CD4-positive, alpha-beta T cell treated with Interleukin-10 for 1 hour (primary cell): ENCODE measurements around the gene CDC42SE2.
A peak's percentile ranks its signal among the peaks of the same experiment; 100 is the strongest.

ENCODE experiments used
- DNase-seq: peaks from one replicate; pipeline ENCODE4 v3.0.0-alpha.2; 2020

The CDC42SE2 gene

GRCh38 chr5:131263648-131264450, at the start of gene CDC42SE2:
TSS of gene CDC42SE2 (plus strand) at chr5:131264053. CDS start at chr5:131359494, 95,441 bp downstream.
- peak; percentile 89 for DNase-seq

DNA sequence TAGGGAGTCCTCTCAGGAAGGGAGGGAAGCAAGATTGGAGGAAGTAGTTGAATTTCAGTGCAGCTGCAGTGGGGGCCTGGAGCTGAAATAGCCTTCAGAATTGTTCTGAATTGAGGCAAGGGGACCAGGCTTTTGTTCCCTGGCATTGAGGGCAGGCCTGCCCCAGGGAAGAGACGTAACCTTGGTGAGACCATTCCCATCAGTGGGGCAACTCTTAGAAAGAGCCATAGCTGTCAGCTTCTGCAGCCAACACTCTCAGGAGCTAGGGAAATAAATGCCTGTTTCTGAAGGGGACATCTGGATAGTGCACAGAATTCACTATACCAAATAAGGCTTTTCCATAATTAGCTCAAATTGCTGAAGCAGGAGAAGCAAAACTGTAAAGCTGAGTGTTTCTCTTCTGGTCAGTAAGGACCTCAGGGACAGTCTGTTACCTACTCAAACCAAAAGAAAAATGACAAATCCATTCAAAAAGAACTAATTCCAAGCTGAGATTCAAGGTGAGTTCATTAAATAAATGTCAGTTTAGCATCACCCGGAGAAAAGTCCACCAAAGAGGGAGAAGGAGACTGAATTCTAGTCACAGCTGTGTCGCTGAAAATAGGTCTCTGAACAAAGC, 49.1 kb upstream of the CDC42SE2 start:
- no peak for DNase-seq

DNA sequence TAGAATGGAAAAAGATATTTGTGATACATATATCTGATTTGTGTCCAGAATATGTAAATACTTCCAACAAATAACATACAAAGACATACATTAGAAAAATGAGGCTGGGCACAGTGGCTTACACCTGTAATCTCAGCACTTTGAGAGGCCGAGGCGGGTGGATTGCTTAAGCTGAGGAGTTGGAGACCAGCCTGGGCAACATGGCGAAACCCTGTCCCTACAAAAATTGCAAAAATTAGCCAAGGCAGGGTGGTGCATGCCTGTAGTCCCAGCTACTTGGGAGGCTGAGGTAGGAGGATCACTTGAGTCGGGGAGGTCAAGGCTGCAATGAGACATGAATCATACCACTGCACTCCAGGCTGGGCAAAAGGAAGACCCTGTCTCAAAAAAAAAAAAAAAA, 46.1 kb upstream of the CDC42SE2 start:
- DNase-seq = no peak

DNA sequence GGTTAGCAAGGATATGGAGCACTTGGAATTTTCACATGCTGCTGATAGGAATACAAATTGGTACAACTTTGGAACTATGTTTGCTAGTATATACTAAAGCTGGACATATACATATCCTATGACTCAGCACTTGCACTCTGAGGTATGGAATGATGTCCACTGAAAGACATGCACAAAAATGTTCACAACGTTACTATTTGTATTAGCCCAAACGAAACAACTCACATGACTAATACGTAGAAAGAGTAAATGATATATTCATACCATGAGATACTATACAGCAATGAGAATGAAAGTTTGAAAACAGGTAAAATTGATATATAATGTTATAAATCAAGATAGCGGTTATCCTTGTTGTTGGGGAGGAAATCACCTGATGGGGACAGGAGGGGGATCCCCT, 45.5 kb upstream of the CDC42SE2 start:
- no peak for DNase-seq

GRCh38 chr5:131220566-131220965, 43.3 kb upstream of the CDC42SE2 start:
- DNase-seq = no peak

GRCh38 chr5:131221008-131221703, 42.7 kb upstream of the CDC42SE2 start:
- no peak for DNase-seq

GRCh38 chr5:131221888-131222287, 42.0 kb upstream of the CDC42SE2 start:
- DNase-seq = no peak

DNA sequence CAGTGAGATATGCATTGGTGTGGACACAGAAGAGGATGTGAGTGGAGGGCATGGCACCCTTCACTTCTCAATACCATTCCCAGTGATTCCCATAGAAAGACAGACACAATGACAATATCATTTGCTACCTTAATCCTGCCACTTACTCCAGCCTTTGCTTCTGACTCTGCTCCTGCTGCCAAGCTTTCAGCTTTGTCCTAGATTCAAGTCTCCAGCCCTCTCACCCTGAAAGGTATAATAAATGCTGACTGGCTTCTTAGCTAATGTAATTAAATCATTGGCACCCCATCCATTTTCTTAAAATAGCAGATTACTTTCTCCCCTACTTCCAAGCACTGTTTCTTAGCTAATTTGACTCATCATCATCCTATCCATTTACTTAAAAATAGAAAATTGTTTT, 41.1 kb upstream of the CDC42SE2 start:
- no peak for DNase-seq

DNA sequence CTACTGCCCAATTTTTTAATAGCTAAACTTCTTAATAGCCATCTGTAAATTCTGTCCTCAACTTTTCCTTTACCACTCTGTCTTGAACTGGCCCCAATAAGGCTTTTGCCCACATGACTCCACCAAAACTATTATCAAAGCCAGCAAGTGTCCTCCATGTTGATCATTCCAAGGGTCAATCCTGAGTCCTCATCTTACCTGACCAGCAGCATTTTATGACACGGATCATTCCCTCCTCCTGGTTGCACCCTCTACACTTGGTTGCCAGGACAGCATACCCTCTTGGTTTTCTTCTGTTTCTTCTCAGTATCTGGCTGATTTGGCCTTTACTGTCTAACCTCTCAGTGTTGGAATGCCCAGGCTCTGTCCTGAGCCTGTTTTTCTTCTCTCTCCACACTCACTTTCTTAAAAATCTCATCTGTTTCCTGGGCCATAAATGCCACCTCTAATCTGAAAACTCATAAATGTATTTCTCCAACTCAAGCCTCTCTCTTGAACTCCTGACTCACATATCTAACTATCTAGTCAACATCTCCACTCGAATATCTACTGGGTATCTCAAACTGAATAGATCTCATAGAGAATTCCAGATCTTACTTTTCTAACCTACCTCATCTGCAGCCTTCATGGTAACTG, 40.0 kb upstream of the CDC42SE2 start:
- no peak for DNase-seq

GRCh38 chr5:131224387-131225201, 39.3 kb upstream of the CDC42SE2 start:
- peak; percentile 22 for DNase-seq

DNA sequence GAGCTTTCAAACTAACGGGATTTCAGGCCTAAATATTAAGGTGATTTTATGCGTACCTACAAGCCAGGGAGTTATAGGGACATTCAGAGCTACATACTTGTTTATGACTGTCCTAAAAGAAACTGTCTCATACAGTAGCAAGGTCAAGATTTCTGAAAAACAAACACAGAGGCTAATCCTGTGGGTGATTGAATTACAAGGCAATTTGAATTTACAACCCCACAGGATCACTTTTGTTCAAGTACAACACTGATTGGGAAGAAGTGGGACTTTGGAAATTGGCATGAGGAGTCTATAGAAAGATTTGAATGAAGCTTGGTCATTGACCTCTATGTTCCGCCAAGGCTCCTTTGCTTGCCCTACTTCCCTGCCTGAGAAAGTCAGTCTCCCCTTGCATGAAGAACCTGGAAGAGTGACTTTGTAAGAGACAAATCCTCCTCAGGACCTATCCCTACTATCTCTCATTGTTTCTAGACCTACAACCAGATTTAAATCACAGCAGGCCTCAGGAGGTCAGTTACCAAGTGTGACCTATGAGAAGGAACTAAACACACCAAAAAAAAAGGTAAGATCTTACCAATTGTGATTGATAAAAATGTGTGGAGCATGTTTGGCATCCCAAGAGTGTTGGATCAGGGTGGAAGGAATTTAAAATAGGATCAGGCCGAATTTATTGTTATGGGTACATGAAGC, 38.4 kb upstream of the CDC42SE2 start:
- no peak for DNase-seq

DNA sequence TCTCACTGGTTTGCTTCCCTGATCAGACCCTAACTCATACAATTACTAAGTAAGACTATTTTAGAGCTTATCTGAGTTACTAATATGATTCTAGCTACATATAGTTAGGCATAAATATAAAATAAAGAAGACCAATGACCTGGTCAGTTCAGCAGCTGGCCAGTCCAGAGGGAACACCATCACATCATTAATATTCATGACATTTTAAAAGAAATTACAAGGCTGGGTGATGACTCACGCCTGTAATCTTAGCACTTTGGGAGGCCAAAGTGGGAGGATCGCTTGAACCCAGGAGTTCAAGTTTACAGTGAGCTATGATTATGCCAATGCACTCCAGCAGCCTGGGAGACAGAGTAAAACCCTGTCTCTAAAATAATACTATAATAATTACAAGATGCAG, 37.0 kb upstream of the CDC42SE2 start:
- DNase-seq = no peak

DNA sequence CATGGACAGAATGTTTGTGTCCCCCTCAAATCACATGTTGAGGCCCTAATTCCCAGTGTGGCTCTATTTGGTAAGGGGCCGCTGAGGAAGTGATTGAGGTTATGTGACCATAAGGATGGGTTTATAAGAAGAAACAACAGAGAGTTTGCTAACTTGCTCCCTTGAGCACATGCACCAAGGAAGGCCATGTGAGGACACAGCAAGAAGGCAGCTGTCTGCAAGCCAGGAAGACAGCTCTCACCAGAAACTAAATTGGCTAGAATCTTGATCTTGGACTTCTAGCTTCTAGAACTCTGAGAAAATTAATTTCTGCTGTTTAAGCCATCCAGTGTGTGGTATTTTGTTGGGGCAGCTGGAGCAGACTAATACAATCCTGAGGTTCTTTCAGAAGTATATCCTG, 35.2 kb upstream of the CDC42SE2 start:
- DNase-seq = no peak

DNA sequence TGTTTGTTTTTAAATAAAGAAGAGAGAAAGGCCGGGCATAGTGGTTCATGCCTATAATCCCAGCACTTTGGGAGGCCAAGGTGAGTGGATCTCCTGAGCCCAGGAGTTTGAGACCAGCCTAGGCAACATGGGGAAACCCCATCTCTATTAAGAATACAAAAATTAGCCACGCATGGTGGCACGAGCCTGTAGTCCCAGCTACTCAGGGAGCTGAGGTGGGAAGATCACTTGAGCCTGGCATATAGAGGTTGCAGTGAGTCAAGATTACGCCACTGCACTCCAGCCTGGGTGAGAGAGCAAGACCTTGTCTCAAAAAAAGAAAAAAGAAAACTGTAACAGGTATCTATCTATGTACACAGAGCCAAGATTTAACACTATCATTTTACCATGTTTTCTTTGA, 34.2 kb upstream of the CDC42SE2 start:
- no peak for DNase-seq

- no peak for DNase-seq
Measured at GRCh38 chr5:131230406-131230805, 33.4 kb upstream of the CDC42SE2 start.

DNA sequence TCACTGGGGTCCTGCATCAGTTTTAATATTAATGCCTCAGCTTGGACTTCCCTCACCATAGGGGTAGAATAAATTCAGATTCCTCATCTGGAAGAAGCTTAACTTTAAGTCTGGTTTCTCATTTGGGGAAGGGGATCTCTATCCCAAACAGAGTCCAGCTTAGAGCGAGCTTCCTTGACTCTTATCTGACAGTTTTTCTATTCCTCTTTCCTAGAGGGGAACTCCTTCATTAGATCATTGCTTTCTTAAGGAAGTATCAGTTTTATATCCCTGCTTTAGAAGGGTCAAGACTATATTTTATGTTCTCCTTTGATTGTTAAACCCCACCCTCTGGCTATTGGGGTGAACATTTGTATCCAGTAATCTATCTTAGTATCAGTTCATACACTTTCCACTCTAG, 24.2 kb upstream of the CDC42SE2 start:
- DNase-seq = no peak

DNA sequence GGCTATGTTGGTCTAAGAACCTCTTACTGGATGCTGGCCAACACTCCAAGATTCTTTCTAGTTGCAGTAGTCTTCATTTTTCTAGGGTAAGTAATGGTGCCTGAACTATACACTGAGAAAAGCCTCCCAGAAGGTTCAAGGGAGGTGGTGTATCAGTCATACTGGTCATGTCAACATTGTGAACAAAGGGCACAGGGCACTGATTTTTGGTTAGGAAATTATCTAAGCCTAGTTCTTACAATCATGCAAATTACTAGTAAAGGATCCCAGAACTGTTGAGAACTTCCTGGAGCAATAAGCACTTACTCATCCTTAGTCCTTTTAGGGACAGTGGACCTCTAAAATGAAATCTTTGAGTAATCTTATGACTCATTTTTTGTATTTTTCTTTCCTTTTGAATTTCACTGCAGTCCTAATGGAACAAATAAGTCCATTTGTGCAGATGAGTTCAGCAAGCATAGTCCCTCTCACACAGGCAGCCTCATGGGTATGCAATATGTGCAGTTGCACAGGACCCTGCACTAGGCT, 21.1 kb upstream of the CDC42SE2 start:
- DNase-seq = no peak

DNA sequence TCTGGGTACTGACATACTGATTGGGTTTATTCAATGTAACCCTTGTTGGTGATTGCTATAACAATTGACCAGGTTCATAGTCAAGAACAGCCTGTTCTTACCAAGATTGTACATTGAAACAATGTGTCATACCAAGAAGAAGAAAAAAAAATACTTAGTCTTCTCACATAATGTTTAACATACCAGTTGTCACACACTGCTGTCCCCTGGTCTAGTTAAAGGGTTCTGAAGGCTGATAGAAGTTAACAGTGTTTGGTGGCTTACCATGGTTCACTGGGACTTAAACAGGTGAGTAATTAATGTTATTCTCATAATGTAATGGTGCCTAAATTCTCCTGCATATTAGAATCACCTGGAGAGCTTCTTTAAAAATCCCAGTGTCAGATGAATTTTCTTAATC, 18.5 kb upstream of the CDC42SE2 start:
- DNase-seq = no peak

GRCh38 chr5:131245948-131246347, 17.9 kb upstream of the CDC42SE2 start:
- no peak for DNase-seq

GRCh38 chr5:131246504-131246903, 17.3 kb upstream of the CDC42SE2 start:
- DNase-seq = no peak

DNA sequence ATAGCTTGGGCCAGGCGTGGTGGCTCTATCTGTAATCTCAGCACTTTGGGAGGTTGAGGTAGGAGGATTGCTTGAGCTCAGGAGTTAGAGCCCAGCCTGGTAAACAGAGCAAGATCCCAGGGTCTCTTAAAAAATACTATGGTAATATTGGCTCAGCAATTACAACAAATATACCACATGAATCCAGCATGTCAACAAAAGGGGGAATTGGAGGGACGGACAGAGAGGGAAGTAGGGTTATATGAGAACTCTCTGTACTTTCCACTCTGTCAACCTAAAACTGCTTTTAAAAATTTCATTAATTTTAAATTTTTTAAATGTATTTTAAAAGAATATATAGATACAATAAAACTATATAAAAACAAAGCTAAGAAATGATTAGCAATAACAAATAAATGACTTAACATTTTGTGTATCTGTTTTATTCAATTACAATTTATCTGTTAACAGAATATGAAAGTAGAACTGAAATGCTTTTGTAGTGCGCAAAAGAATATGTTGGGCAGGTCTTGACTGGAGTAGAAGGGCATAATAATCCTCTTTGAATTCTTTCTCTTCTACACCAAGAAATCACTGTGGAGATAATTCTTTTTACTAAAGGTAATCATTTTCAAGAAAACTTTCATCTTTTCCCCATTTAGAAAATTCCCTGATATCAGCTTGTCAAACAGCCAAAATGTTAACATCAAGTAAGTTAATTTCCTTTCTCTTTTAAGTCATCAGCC, 12.9 kb upstream of the CDC42SE2 start:
- DNase-seq = no peak
